ENCODE data around the gene KCNAB2. TPM values are rescaled to one million over a fixed set of nuclear protein-coding genes. Genes with fewer than 3 reads are reported as not detected.

KCNAB2 gene
- total RNA-seq, 1 experiment from 2014 or later: 10.3 TPM

GRCh38 chr1:6046279-6046678 is 591 bp downstream of the KCNAB2 start:
- Mint-ChIP-seq H3K36me3 (no peaks in the 10 kb centered on the region), H3K9me3 (no peaks in the 10 kb centered on the region), H3K4me1 (no peaks in the 10 kb centered on the region), H3K27ac (no peak overlapping the region), H3K27me3 (ENCODE audit: low read depth) (no peaks in the 10 kb centered on the region), H3K4me3 (no peak overlapping the region)
- POLR2A ChIA-PET: no interaction called here
- TF ChIP-seq ATF6 (CRISPR knock-in tag; IDR thresholded peaks at IDR 0.05): no peak
- no peak for TF ChIP-seq ZBTB43 (CRISPR knock-in tag; IDR thresholded peaks at IDR 0.05)
- no peak for TF ChIP-seq CREB1 (CRISPR knock-in tag; IDR thresholded peaks at IDR 0.05)
- TF ChIP-seq GABPB1 (CRISPR knock-in tag; IDR thresholded peaks at IDR 0.05): no peak
- TF ChIP-seq ETV6 (CRISPR knock-in tag; IDR thresholded peaks at IDR 0.05): no peak
- TF ChIP-seq SMAD3 (CRISPR knock-in tag; IDR thresholded peaks at IDR 0.05; ENCODE audit: borderline replicate concordance): no peak
- TF ChIP-seq EMX1 (CRISPR knock-in tag; IDR thresholded peaks at IDR 0.05): no peak
- TF ChIP-seq NR3C1 (CRISPR knock-in tag; conservative IDR thresholded peaks at IDR 0.05; ENCODE audit: low read depth): no peak
- no peak for DNase-seq (ENCODE audit: low spot score)
- CTCF ChIA-PET: interaction anchor here (3.2 kb wide), 1 partner anchor 11 kb away, joined by 14 read pairs; no protein-coding TSS in a partner anchor
- no peak for ATAC-seq

- Mint-ChIP-seq H3K36me3 (no peaks in the 10 kb centered on the region), H3K27me3 (ENCODE audit: low read depth) (no peaks in the 10 kb centered on the region), H3K4me3 (no peak overlapping the region), H3K4me1 (peaks cover 9% of the 10 kb centered on the region), H3K9me3 (no peaks in the 10 kb centered on the region), H3K27ac (no peak overlapping the region)
- CTCF ChIA-PET: interaction anchor here (1.0 to 3.3 kb wide), 5 partner anchors 9 to 157 kb away, joined by 3 to 20 read pairs (median 4); no protein-coding TSS in a partner anchor
- ATAC-seq (no peak), DNase-seq (ENCODE audit: low spot score) (no peak)
- TF ChIP-seq NFATC4 (CRISPR knock-in tag; IDR thresholded peaks at IDR 0.05): no peak
- TF ChIP-seq PRDM15 (CRISPR knock-in tag; IDR thresholded peaks at IDR 0.05): no peak
- no peak for TF ChIP-seq RELA (CRISPR knock-in tag; IDR thresholded peaks at IDR 0.05; ENCODE audit: borderline replicate concordance)
- TF ChIP-seq ATF2 (CRISPR knock-in tag; IDR thresholded peaks at IDR 0.05; ENCODE audit: borderline replicate concordance, low read depth): no peak
- no peak for TF ChIP-seq CBFB (CRISPR knock-in tag; IDR thresholded peaks at IDR 0.05; ENCODE audit: low read depth)
- no peak for TF ChIP-seq MYBL2 (CRISPR knock-in tag; IDR thresholded peaks at IDR 0.05)
- POLR2A ChIA-PET: no interaction called here
These were observed 2.6 kb downstream of the KCNAB2 start for GRCh38 chr1:6048179-6048867.

All from WTC11 (cell line).